Osteocyte (in vitro differentiated cells): ENCODE results near the gene TRIO. TPM values are rescaled to one million over a fixed set of nuclear protein-coding genes. Genes with fewer than 3 reads are reported as not detected.
A peak's percentile ranks its signal among the peaks of the same experiment; 100 is the strongest.

Experiments used
- DNase-seq: peaks from one replicate; pipeline ENCODE4 v3.0.0; 2021; ENCODE audit warnings: mixed read lengths; ENCODE audit not compliant: unreplicated experiment; ENCODE audit errors: extremely low spot score
- H3K27ac Mint-ChIP-seq: one replicate; pipeline ENCODE4 v1.8.0; 2021; ENCODE audit warnings: mild to moderate bottlenecking, mixed read lengths; ENCODE audit not compliant: unreplicated experiment
- H3K27me3 Mint-ChIP-seq: one replicate; pipeline ENCODE4 v1.8.0; 2021; ENCODE audit warnings: mixed read lengths; ENCODE audit not compliant: unreplicated experiment
- H3K36me3 Mint-ChIP-seq: one replicate; pipeline ENCODE4 v1.8.0; 2021; ENCODE audit warnings: mixed read lengths; ENCODE audit not compliant: unreplicated experiment
- H3K4me1 Mint-ChIP-seq: one replicate; pipeline ENCODE4 v1.8.0; 2021; ENCODE audit warnings: mixed read lengths; ENCODE audit not compliant: unreplicated experiment
- H3K4me3 Mint-ChIP-seq: one replicate; pipeline ENCODE4 v1.8.0; 2021; ENCODE audit warnings: mild to moderate bottlenecking, moderate library complexity, mixed read lengths; ENCODE audit not compliant: unreplicated experiment
- H3K9me3 Mint-ChIP-seq: one replicate; pipeline ENCODE4 v1.8.0; 2021; ENCODE audit warnings: mixed read lengths; ENCODE audit not compliant: unreplicated experiment
- CTCF ChIP-seq: fragments of 200-600 bp; sonication (generic); IDR thresholded peaks from 2 replicates; pipeline ENCODE4 v1.5.0; 2021; ENCODE audit warnings: antibody characterized with exemption, mild to moderate bottlenecking, moderate library complexity
- total RNA-seq: library from RNA; stranded (reverse); gene quantifications from 2 replicates; pipeline ENCODE4 v1.2.1, GENCODE V29; 2021

The TRIO gene
- total RNA-seq, 1 donor from 2014 or later = 336 TPM

- no peak for DNase-seq
- no peaks in the 10 kb centered on the region for H3K27me3 Mint-ChIP-seq
- no peak overlapping the region for H3K4me3 Mint-ChIP-seq
- H3K27ac Mint-ChIP-seq = peak overlapping the region; percentile 40
- H3K36me3 Mint-ChIP-seq = peaks cover 45% of the 10 kb centered on the region
- no peak for TF ChIP-seq CTCF
- no peaks in the 10 kb centered on the region for H3K9me3 Mint-ChIP-seq
- H3K4me1 Mint-ChIP-seq = peaks cover 19% of the 10 kb centered on the region
These were observed 263.9 kb downstream of the TRIO start for GRCh38 chr5:14407051-14407450.

DNA sequence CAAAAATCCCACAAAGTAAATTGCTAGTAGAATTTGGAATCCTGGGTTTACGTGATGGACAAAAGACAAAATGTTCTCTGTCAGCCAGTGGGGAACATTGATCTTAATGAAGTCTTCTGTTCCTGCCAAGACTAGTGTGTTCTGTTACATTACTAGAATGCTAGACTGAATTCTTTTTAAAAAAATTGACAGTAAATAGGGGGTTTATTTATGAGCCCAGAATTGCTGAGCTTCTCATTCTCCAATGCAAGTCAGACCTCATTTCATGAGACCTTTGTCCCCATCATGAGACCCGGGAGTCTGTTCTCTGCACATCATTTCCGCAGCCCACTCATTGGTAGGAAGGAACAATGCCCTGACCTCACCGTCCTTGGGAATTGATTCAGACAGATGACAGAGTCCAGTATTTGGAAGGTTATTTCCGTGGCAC lies 264.6 kb downstream of the TRIO start:
- Mint-ChIP-seq H3K4me1 (peaks cover 23% of the 10 kb centered on the region), H3K27ac (no peak overlapping the region), H3K9me3 (no peaks in the 10 kb centered on the region), H3K4me3 (no peak overlapping the region), H3K27me3 (no peaks in the 10 kb centered on the region), H3K36me3 (peaks cover 40% of the 10 kb centered on the region)
- no peak for TF ChIP-seq CTCF
- no peak for DNase-seq

DNA sequence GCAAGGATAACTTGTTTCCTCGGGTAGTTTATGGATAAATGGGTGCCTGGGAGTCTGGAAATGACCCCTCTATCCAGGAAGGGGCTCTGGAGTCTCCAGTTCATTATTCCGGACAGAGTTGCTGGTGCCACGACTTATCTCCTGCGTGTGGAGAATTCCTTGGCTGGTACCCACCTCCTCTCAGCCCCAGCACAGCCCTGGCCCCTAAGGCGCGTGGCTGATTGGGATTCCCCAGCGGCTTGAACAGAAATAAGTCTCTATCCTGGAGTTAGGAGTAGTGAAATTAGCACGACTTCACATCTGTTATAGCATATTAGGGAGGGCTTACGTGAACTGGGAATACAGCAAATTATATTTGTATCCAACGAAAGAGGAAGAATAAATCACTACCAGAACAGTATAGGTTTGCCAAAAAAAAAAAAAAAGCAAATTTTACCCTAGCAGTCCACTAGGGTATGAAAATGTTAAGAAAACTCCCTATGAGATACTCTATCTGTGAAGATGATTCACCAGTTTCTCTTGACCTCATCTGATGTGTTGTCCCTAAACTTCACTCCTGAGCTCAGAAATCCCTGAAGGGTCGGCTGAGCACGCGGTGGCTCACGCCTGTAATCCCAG lies 265.9 kb downstream of the TRIO start:
- Mint-ChIP-seq H3K27me3 (no peaks in the 10 kb centered on the region), H3K27ac (peak overlapping the region; percentile 31), H3K36me3 (peaks cover 40% of the 10 kb centered on the region), H3K4me1 (peaks cover 36% of the 10 kb centered on the region), H3K9me3 (no peaks in the 10 kb centered on the region), H3K4me3 (no peak overlapping the region)
- TF ChIP-seq CTCF = no peak
- no peak for DNase-seq

GRCh38 chr5:14410068-14410393 lies 266.9 kb downstream of the TRIO start:
- no peak for DNase-seq
- no peaks in the 10 kb centered on the region for H3K27me3 Mint-ChIP-seq
- no peak overlapping the region for H3K4me3 Mint-ChIP-seq
- no peak for TF ChIP-seq CTCF
- H3K9me3 Mint-ChIP-seq = no peaks in the 10 kb centered on the region
- peaks cover 42% of the 10 kb centered on the region for H3K4me1 Mint-ChIP-seq
- H3K27ac Mint-ChIP-seq = peak overlapping the region; percentile 67
- H3K36me3 Mint-ChIP-seq = peaks cover 41% of the 10 kb centered on the region

GRCh38 chr5:14410394-14411201 lies 267.5 kb downstream of the TRIO start:
- Mint-ChIP-seq H3K36me3 (peaks cover 35% of the 10 kb centered on the region), H3K27ac (peak overlapping the region; percentile 67), H3K4me1 (peaks cover 42% of the 10 kb centered on the region)

More at GRCh38 chr5:14410394-14411201, 267.5 kb downstream of the TRIO start:
- no peaks in the 10 kb centered on the region for H3K9me3 Mint-ChIP-seq
- no peaks in the 10 kb centered on the region for H3K27me3 Mint-ChIP-seq
- no peak for TF ChIP-seq CTCF
- no peak for DNase-seq
- no peak overlapping the region for H3K4me3 Mint-ChIP-seq
